CD4-positive, alpha-beta T cell (primary cell): ENCODE measurements around the gene CELF4. TPM values are rescaled to one million over a fixed set of nuclear protein-coding genes. Genes with fewer than 3 reads are reported as not detected.

Experiments
- ATAC-seq: fragments of 200-7000 bp; cut with Tn5 transposase; one replicate; pipeline ENCODE4 v1.10.0; 2022; ENCODE audit warnings: mild to moderate bottlenecking; ENCODE audit not compliant: poor library complexity
- CTCF ChIA-PET: fragments of 350-600 bp; sonication (Branson Sonifier 250); formaldehyde crosslinking; loops from one replicate; lab custom pipeline; 2021; ENCODE audit warnings: antibody characterized with exemption, inconsistent platforms; lab: Charles Lee
- POLR2A ChIA-PET: fragments of 350-600 bp; sonication (Branson Sonifier 250); formaldehyde crosslinking; loops from one replicate; lab custom pipeline; 2021; ENCODE audit warnings: antibody characterized with exemption, inconsistent platforms; lab: Charles Lee
- DNase-seq, 14 experiments: peaks; one replicate each; pipeline ENCODE4 v3.0.0-alpha.2; 2013 to 2020; ENCODE audit warnings: mixed read lengths in 2 of 14
- H3K27ac ChIP-seq, 2 donors: one replicate each; pipeline versions ENCODE4 v1.5.1 to v1.7.0; 2013; ENCODE audit warnings: low read length in 2 of 2, low read depth in 1 of 2, mild to moderate bottlenecking in 1 of 2
- H3K27me3 ChIP-seq, 2 experiments: 1 replicate in 1 of 2; 2 replicates in 1 of 2; pipeline versions ENCODE4 v1.6.1 to v1.7.0; 2013; ENCODE audit warnings: low read length in 2 of 2, control low read depth in 1 of 2, mild to moderate bottlenecking in 1 of 2, moderate library complexity in 1 of 2; ENCODE audit not compliant: insufficient read depth in 2 of 2, control insufficient read depth in 1 of 2
- H3K36me3 ChIP-seq: one replicate; pipeline ENCODE4 v1.6.1; 2013; ENCODE audit warnings: low read length, control low read depth; ENCODE audit not compliant: insufficient read depth
- H3K4me1 ChIP-seq: one replicate; pipeline ENCODE4 v1.6.1; 2013; ENCODE audit warnings: low read length, control low read depth; ENCODE audit not compliant: insufficient read depth
- H3K4me3 ChIP-seq: one replicate; pipeline ENCODE4 v1.5.1; 2013; ENCODE audit warnings: mild to moderate bottlenecking, low read length, moderate library complexity
- H3K9me3 ChIP-seq, 2 experiments: 1 replicate in 1 of 2; 2 replicates in 1 of 2; pipeline versions ENCODE4 v1.6.1 to v1.7.0; 2013; ENCODE audit warnings: low read length in 2 of 2, mild to moderate bottlenecking in 2 of 2, control low read depth in 1 of 2, moderate library complexity in 1 of 2; ENCODE audit not compliant: control insufficient read depth in 1 of 2, insufficient read depth in 1 of 2
- H3K27ac Mint-ChIP-seq: one replicate; pipeline ENCODE4 v1.8.0; 2020; ENCODE audit warnings: mixed read lengths
- H3K27me3 Mint-ChIP-seq: one replicate; pipeline ENCODE4 v1.8.0; 2021; ENCODE audit warnings: mixed read lengths
- H3K36me3 Mint-ChIP-seq: one replicate; pipeline ENCODE4 v1.8.0; 2021; ENCODE audit warnings: low read depth, mixed read lengths
- H3K4me1 Mint-ChIP-seq: one replicate; pipeline ENCODE4 v1.8.0; 2021; ENCODE audit warnings: low read depth, mixed read lengths
- H3K4me3 Mint-ChIP-seq: one replicate; pipeline ENCODE4 v1.8.0; 2020; ENCODE audit warnings: mild to moderate bottlenecking, mixed read lengths
- H3K9me3 Mint-ChIP-seq: one replicate; pipeline ENCODE4 v1.8.0; 2020; ENCODE audit warnings: mixed read lengths
- intact Hi-C, 2 experiments: fragments of 100-400 bp; cut with DNase I in 1 of 2; cut with micrococcal nuclease in 1 of 2; formaldehyde crosslinking; loops; one replicate each; pipeline versions ENCODE4 v1.15.1 to v1.9.0; 2023 to 2025; cut with DNase I, micrococcal nuclease
- total RNA-seq, 174 experiments: library from RNA in 2 of 174; stranded (reverse) in 2 of 174; gene quantifications; one replicate each; pipeline ENCODE4 v1.2.3 and lab custom pipeline; 2021 to 2026
- TF ChIP-seq, protein P1 (sequence below): fragments of 200-600 bp; IDR thresholded peaks from one replicate; pipeline ENCODE4 v1.8.0; 2022; ENCODE audit warnings: antibody characterized with exemption, mild to moderate bottlenecking

The CELF4 gene
- total RNA-seq, 2 experiments from 2014 or later = not detected

DNA sequence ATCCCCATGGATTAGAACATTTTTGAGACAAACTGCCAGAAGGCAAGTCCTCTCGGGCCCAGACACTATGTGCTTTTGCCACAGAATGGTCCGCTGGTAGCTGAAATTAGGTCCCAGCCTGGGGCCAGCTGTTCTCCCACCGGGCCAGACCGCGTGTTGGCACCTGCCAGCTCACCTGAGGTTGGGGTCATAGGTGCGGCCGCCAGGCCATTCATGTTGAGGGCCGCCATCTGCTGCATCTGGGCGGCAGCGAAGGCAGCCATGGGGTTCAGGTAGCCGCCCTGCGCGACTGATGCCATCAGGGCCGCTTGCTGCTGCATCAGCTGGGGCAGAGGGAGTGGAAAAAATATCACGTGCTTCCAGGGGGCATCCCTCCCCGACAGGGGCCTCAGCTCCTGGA is 292.8 kb downstream of the CELF4 start:
- peaks cover 3% of the 10 kb centered on the region for H3K9me3 Mint-ChIP-seq
- H3K4me3 Mint-ChIP-seq = no peak overlapping the region
- POLR2A ChIA-PET = no interaction called here
- peaks cover 41% of the 10 kb centered on the region for H3K27me3 Mint-ChIP-seq
- H3K4me1 Mint-ChIP-seq = no peaks in the 10 kb centered on the region
- Histone ChIP-seq H3K4me3 (no peak overlapping the region), H3K36me3 (no peaks in the 10 kb centered on the region), H3K9me3 (peaks cover 0 to 53% of the 10 kb centered on the region in 2 experiments), H3K27ac (no peak overlapping the region), H3K4me1 (no peaks in the 10 kb centered on the region), H3K27me3 (peaks cover 24 to 29% of the 10 kb centered on the region in 2 experiments)
- no peak for DNase-seq
- no peaks in the 10 kb centered on the region for H3K36me3 Mint-ChIP-seq
- CTCF ChIA-PET = no interaction called here
- intact Hi-C loops = no loop called here
- H3K27ac Mint-ChIP-seq = no peak overlapping the region
- TF ChIP-seq, protein P1, sequence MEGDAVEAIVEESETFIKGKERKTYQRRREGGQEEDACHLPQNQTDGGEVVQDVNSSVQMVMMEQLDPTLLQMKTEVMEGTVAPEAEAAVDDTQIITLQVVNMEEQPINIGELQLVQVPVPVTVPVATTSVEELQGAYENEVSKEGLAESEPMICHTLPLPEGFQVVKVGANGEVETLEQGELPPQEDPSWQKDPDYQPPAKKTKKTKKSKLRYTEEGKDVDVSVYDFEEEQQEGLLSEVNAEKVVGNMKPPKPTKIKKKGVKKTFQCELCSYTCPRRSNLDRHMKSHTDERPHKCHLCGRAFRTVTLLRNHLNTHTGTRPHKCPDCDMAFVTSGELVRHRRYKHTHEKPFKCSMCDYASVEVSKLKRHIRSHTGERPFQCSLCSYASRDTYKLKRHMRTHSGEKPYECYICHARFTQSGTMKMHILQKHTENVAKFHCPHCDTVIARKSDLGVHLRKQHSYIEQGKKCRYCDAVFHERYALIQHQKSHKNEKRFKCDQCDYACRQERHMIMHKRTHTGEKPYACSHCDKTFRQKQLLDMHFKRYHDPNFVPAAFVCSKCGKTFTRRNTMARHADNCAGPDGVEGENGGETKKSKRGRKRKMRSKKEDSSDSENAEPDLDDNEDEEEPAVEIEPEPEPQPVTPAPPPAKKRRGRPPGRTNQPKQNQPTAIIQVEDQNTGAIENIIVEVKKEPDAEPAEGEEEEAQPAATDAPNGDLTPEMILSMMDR = no peak
- ATAC-seq = no peak

DNA sequence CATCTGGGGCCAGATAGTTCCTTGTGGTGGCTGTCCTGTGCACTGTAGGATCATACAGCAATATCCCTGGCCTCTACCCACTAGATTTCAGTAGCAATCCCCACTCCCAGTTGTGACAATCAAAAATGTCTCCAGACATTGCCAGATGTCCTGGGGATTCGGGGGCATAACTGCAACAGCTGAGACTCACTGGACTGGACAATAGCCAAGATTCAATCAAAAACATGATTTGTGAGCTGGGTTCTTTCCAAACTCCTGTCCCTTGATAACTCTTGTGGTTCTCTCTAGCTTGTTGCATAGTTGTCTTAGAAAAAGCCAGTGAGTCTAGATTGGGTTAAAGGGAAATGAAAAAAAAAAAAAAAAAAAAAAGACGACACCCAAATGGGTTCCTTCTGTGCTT is 293.4 kb downstream of the CELF4 start:
- no peak overlapping the region for H3K4me3 ChIP-seq
- H3K9me3 Mint-ChIP-seq = peaks cover 3% of the 10 kb centered on the region
- no peak for DNase-seq
- peaks cover 24 to 29% of the 10 kb centered on the region in 2 experiments for H3K27me3 ChIP-seq
- ChIA-PET POLR2A (no interaction called here), CTCF (no interaction called here)
- H3K4me1 Mint-ChIP-seq = no peaks in the 10 kb centered on the region
- intact Hi-C loops = no loop called here
- H3K27ac Mint-ChIP-seq = no peak overlapping the region
- H3K27me3 Mint-ChIP-seq = peaks cover 39% of the 10 kb centered on the region
- no peak for ATAC-seq
- H3K36me3 ChIP-seq = no peaks in the 10 kb centered on the region
- H3K4me3 Mint-ChIP-seq = no peak overlapping the region
- H3K4me1 ChIP-seq = no peaks in the 10 kb centered on the region
- H3K27ac ChIP-seq = no peak overlapping the region
- H3K36me3 Mint-ChIP-seq = no peaks in the 10 kb centered on the region
- H3K9me3 ChIP-seq = peaks cover 0 to 53% of the 10 kb centered on the region in 2 experiments
- TF ChIP-seq, protein P1 = no peak

DNA sequence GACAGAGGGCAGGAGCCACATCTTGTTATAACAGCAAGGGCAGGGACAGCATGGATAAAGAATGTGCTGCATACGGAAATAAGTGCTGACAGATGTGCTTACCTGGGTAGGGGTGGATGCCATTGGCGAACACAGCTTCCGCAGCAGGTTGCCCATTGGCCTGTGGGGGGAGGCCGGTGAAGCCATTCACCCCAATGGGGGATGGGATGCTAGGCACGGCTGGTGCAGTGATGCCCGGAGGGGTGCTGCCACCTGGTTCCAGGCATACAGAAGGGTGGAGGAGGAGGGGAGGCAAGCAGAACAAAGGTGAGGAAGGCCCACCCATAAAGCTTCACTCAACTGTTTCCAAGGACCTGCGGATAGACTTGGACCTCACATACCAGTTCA is 294.9 kb downstream of the CELF4 start:
- no peak overlapping the region for H3K27ac Mint-ChIP-seq
- Histone ChIP-seq H3K4me3 (no peak overlapping the region), H3K27ac (no peak overlapping the region), H3K27me3 (peaks cover 14 to 20% of the 10 kb centered on the region in 2 experiments), H3K36me3 (no peaks in the 10 kb centered on the region), H3K9me3 (peaks cover 0 to 56% of the 10 kb centered on the region in 2 experiments), H3K4me1 (no peaks in the 10 kb centered on the region)
- POLR2A ChIA-PET = no interaction called here
- H3K36me3 Mint-ChIP-seq = no peaks in the 10 kb centered on the region
- no peaks in the 10 kb centered on the region for H3K4me1 Mint-ChIP-seq
- CTCF ChIA-PET = no interaction called here
- H3K9me3 Mint-ChIP-seq = peaks cover 3% of the 10 kb centered on the region
- H3K4me3 Mint-ChIP-seq = no peak overlapping the region
- ATAC-seq (no peak), DNase-seq (no peak)
- intact Hi-C loops = no loop called here
- peaks cover 26% of the 10 kb centered on the region for H3K27me3 Mint-ChIP-seq
- TF ChIP-seq, protein P1 = no peak
